HCT116 (cell line): ENCODE measurements around the gene NXPH1.

Experiments
- CEBPB ChIP-seq: IDR thresholded peaks from 2 replicates; pipeline ENCODE4 v1.6.1; 2012; ENCODE audit warnings: low read depth
- JUND ChIP-seq: IDR thresholded peaks from 2 replicates; pipeline ENCODE4 v1.6.1; 2012
- POLR2A ChIP-seq: IDR thresholded peaks from 2 replicates; pipeline ENCODE4 v1.7.0; 2011; ENCODE audit warnings: borderline replicate concordance; ENCODE audit not compliant: insufficient read depth, insufficient read length; ENCODE audit errors: extremely low read depth
- POLR2AphosphoS5 ChIP-seq: IDR thresholded peaks from 2 replicates; pipeline ENCODE4 v1.6.1; 2011; ENCODE audit warnings: mild to moderate bottlenecking, low read depth, low read length, moderate library complexity
- RAD21 ChIP-seq: IDR thresholded peaks from 2 replicates; pipeline ENCODE4 v1.6.1; 2012; ENCODE audit warnings: low read depth, mild to moderate bottlenecking
- SIN3A ChIP-seq: IDR thresholded peaks from 2 replicates; pipeline ENCODE4 v1.6.1; 2012; ENCODE audit warnings: low read depth
- TCF7L2 ChIP-seq: IDR thresholded peaks from 2 replicates; pipeline ENCODE4 v1.7.0; 2011; ENCODE audit warnings: borderline replicate concordance, inconsistent platforms; ENCODE audit not compliant: insufficient read depth, insufficient read length; ENCODE audit errors: extremely low read depth
- TF ChIP-seq, protein P1 (sequence below), 3 experiments: fragments of 200-600 bp in 1 of 3; sonication (generic) in 1 of 3; IDR thresholded peaks in 2 of 3; conservative IDR thresholded peaks in 1 of 3; 2 replicates each; pipeline ENCODE4 v1.5.1; 2012 to 2017; ENCODE audit warnings: low read depth in 2 of 3, low read length in 2 of 3, antibody characterized with exemption in 1 of 3, borderline replicate concordance in 1 of 3, control low read depth in 1 of 3, mild to moderate bottlenecking in 1 of 3, mixed read lengths in 1 of 3, mixed run types in 1 of 3, moderate library complexity in 1 of 3; ENCODE audit not compliant: insufficient read depth in 1 of 3
- TF ChIP-seq, protein P2 (sequence below): IDR thresholded peaks from 2 replicates; pipeline ENCODE4 v1.6.1; 2012; ENCODE audit warnings: low read depth

DNA sequence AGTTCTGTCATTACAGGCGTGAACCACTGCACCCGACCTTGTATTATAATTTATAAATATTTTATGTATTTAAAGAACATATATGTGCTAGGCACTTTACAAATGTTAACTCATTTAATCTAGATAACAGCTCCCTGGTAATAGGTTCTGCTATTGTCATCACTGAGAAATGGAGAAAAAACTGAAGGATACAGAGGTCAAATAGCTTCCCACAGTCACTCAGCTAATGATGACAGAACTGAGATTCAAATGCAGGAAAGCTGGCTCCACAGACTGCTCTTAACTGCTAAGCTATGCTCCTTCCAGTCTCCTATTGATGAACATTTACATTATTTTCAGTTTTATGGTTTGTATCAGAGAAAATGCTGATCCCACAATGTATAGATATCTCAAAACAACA is 28.9 kb downstream of the NXPH1 start:
- TF ChIP-seq, protein P1, sequence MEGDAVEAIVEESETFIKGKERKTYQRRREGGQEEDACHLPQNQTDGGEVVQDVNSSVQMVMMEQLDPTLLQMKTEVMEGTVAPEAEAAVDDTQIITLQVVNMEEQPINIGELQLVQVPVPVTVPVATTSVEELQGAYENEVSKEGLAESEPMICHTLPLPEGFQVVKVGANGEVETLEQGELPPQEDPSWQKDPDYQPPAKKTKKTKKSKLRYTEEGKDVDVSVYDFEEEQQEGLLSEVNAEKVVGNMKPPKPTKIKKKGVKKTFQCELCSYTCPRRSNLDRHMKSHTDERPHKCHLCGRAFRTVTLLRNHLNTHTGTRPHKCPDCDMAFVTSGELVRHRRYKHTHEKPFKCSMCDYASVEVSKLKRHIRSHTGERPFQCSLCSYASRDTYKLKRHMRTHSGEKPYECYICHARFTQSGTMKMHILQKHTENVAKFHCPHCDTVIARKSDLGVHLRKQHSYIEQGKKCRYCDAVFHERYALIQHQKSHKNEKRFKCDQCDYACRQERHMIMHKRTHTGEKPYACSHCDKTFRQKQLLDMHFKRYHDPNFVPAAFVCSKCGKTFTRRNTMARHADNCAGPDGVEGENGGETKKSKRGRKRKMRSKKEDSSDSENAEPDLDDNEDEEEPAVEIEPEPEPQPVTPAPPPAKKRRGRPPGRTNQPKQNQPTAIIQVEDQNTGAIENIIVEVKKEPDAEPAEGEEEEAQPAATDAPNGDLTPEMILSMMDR (IDR thresholded peaks at IDR 0.05 in 2 of 3, conservative IDR thresholded peaks at IDR 0.05 in 1 of 3; ENCODE audit: borderline replicate concordance in 1 of 3, insufficient read depth in 1 of 3, low read depth in 2 of 3, low read length in 2 of 3): no peak
- TF ChIP-seq POLR2AphosphoS5 (no peak), POLR2A (no peak), CEBPB (no peak), RAD21 (no peak), JUND (no peak), TCF7L2 (no peak), SIN3A (no peak)
- TF ChIP-seq, protein P2, sequence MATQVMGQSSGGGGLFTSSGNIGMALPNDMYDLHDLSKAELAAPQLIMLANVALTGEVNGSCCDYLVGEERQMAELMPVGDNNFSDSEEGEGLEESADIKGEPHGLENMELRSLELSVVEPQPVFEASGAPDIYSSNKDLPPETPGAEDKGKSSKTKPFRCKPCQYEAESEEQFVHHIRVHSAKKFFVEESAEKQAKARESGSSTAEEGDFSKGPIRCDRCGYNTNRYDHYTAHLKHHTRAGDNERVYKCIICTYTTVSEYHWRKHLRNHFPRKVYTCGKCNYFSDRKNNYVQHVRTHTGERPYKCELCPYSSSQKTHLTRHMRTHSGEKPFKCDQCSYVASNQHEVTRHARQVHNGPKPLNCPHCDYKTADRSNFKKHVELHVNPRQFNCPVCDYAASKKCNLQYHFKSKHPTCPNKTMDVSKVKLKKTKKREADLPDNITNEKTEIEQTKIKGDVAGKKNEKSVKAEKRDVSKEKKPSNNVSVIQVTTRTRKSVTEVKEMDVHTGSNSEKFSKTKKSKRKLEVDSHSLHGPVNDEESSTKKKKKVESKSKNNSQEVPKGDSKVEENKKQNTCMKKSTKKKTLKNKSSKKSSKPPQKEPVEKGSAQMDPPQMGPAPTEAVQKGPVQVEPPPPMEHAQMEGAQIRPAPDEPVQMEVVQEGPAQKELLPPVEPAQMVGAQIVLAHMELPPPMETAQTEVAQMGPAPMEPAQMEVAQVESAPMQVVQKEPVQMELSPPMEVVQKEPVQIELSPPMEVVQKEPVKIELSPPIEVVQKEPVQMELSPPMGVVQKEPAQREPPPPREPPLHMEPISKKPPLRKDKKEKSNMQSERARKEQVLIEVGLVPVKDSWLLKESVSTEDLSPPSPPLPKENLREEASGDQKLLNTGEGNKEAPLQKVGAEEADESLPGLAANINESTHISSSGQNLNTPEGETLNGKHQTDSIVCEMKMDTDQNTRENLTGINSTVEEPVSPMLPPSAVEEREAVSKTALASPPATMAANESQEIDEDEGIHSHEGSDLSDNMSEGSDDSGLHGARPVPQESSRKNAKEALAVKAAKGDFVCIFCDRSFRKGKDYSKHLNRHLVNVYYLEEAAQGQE: no peak
